GM18520 (cell line): Measurements from ENCODE around the gene ZMIZ1.

Experiments used
- ATAC-seq: cut with Tn5 transposase; IDR thresholded peaks from one replicate; pipeline ENCODE4 v1.9.1; 2021; ENCODE audit not compliant: unreplicated experiment

The ZMIZ1 gene

GRCh38 chr10:79314761-79315601 is 246.2 kb downstream of the ZMIZ1 start:
- no peak for ATAC-seq

GRCh38 chr10:79315602-79315920 is 246.8 kb downstream of the ZMIZ1 start:
- ATAC-seq, result no peak

DNA sequence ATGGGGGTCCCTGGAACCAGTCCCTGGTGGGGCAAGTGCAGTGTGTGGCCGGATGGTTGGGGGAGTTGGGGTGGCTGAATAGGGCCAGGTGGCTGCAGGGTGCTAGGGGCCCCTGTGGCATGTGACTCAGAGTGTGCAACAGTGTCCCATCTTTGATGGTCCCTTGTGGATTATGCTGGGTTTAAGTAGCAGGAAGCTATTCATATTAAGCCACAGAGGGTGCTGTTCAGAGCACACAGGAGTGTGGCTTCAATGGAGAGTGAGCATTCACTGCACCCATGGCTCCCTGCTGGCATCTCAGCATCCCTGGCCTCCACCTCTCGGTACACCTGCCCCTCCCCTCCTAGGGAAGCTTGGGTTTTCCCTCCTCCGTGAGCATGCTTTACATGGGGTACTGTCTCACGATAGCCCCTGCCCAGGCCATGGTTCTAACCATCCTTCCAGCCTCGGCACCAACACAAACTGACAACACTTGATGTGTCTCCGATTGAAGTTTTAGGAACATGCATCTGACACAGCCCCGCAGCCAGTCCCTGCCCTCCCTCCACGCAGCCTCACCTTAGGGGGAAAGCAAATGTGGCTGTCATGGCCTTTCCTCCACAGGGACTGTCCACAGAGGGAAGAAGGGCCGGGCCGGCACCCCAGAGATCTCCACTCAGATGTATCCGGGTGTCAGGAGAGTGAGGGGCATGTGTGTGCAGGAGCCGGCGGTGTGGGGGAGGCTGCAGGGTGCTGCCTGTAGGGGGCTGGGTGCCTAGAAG is 248.1 kb downstream of the ZMIZ1 start:
- ATAC-seq, result peak; percentile 68

GRCh38 chr10:79318369-79318768 is 249.6 kb downstream of the ZMIZ1 start:
- no peak for ATAC-seq

DNA sequence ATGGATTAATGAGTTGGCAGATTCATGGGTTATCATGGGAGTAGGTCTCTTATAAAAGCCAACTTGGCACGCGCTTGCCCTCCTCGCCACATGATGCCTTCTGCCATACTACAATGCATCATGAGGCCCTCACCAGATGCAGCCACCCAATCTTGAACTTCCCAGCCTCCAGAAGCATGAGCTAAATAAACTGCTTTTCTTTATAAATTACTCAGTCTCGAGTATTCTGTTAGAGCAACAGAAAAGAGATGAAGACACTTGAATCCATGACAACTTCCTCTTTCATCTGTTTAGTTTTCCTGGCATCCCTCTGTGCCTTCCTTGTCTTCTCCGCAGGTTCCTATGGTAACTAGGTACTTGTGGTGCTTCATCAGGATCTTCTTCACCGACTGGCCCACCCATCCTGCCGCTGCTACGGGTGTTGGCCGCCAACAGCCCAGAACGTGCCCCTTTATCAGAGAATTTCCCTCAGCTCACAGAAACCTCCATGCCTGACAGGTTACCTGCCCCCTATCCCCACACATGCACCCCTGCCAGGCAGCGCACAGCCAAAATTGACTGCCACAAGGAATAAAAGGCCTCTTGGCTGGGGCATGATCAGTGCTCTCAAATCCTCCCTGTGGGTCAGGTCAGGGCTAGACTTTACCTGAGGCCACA is 250.5 kb downstream of the ZMIZ1 start:
- ATAC-seq, result no peak

DNA sequence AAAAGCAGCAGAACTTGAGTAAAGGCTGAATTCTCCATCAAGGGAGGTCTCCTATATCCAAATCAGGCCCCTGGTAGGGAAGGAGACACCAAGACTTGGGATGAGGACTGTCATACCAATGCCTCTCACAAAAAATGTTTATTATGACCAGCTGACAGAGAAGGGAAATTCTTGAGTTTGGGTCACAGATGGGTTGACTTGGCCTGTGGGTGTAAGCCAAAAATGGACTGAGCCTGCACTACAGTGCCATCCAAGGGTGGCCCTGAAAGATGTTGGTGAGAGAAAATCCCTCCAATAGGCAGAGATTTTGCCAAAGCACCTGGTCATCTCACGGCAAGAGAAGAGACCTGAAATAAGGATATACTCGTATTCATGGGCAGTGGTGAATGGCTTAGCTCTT is 251.6 kb downstream of the ZMIZ1 start:
- no peak for ATAC-seq

GRCh38 chr10:79320820-79321493 is 252.2 kb downstream of the ZMIZ1 start:
- ATAC-seq, result no peak

DNA sequence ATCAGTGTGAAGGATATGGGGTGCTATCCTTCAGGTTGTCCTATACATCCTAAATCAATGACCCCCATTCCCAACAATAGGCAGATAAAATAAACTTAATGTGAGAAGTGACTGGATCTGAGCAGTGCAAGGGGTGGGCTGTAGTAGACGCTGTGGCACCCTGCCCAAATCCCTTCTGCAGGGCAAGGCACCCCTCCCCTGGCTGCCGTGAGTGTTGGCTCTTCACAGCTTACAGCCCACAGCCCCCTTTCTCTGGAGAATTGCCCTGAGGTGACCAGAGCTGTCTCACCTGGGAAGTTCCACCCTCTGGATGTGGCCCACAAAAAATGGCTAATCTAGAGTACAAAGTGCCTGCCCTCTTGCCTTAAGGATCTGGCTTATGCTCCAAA is 252.7 kb downstream of the ZMIZ1 start:
- no peak for ATAC-seq

DNA sequence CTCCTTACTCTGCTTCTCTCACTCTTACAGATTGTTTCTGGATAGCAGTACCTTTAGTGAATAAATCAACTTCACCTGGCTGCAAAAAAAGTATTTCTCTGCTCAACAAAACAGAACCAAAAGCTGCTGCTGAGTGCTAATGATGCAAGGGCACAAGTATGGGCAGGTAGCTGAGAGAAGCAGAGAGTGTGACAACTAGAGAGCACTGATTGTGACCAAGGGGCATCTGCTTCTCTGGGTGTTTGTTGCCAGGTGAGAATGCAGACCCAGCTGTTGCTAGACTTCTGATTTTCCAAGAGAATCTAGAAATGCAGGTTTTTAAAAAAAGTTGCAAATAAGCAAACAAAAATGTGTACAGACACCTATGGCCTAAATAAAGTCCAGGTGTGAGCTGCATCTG is 253.2 kb downstream of the ZMIZ1 start:
- ATAC-seq, result no peak

DNA sequence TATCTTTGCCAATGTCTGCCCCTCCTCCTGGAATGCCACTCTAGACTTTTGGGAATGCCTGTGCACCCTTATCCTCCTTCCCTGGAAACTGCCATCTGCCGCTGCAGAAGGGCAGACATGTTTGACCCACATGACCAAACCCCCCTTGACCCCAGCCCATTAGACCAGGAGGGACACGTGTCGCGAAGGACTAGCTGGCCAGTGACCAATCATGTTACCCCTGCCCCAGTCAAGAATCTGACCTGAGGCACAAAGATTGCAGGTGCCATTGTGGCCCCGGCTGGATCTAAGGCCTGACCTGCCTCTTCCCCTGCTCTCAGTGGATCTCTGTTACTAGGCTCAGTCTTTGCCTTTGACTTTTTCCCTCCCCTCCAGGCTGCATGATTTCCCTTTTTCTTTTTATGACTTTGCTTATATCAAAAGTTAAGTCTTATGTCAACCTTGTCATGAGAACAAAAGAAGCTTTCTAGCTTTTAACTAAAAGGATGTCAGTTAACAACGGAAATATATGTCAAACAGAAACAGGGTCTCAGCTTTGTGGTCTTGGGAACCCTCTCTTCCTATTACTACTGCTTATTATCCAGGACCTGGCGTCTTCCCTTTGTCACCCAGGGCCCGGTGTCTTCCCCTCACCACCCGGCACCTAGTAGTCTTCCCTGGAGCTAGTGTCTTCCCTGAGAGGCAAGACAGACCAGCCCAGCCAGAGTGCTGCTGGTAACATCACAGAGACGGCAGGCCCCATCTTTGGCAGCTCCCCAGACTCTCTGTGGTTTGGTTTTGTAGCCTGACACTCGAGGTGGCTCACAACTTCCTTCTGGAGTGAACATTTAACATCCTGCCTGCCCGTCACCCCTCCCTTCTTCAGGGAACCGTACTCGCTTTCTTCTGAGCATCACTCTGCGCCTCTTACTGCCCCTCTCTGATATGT is 254.1 kb downstream of the ZMIZ1 start:
- ATAC-seq, result no peak

DNA sequence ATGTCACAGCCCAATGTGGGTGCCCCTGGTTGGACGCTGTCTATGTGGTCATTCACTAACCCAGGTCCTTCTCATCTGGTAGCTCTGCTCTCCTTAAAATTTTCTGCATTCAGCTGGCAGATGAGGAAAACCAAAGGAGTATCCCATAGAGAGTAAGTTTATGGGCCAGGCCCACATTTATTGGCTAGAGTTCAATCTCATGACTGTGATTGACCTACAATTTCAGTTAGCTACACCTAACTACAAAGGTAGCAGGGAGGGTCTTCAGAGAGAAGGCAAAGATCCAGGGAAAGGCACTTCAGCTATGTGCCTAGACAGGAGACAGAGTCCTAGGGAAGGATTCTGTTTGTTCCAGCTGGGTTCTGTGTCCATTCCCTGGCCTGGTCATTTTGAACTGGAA is 254.8 kb downstream of the ZMIZ1 start:
- no peak for ATAC-seq

GRCh38 chr10:79324032-79324695 is 255.4 kb downstream of the ZMIZ1 start:
- no peak for ATAC-seq

- no peak for ATAC-seq
Measured at GRCh38 chr10:79326361-79327089, 257.8 kb downstream of the ZMIZ1 start.

- ATAC-seq, result no peak
Measured at GRCh38 chr10:79327090-79327457, 258.3 kb downstream of the ZMIZ1 start.

DNA sequence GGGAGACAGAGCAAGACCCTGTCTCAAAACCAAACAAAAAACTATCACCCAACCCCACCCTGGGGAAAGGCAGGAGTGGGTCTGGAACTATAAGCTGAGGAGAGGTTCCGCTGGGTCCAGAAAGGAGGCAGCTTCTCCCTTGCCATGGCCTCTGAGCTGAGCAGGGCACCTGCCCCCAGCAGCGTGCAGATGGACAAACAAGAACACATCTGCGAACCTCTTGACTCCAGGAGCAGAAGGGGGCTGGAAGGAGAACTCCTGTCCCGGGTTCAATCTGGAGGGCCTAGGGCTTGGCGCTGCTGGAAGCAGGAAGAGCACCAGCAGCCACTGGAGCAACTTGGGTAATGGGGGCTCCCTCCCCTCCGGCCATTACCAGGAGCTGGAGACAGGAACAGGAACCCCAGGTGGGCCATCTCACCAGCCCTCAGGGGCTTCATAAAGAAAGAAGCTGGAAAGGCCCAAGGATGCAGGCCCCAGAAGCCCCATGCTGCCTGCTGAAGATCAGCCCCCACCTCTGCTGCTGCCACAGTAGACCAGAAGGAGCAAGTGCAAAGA is 259.5 kb downstream of the ZMIZ1 start:
- ATAC-seq, result no peak

DNA sequence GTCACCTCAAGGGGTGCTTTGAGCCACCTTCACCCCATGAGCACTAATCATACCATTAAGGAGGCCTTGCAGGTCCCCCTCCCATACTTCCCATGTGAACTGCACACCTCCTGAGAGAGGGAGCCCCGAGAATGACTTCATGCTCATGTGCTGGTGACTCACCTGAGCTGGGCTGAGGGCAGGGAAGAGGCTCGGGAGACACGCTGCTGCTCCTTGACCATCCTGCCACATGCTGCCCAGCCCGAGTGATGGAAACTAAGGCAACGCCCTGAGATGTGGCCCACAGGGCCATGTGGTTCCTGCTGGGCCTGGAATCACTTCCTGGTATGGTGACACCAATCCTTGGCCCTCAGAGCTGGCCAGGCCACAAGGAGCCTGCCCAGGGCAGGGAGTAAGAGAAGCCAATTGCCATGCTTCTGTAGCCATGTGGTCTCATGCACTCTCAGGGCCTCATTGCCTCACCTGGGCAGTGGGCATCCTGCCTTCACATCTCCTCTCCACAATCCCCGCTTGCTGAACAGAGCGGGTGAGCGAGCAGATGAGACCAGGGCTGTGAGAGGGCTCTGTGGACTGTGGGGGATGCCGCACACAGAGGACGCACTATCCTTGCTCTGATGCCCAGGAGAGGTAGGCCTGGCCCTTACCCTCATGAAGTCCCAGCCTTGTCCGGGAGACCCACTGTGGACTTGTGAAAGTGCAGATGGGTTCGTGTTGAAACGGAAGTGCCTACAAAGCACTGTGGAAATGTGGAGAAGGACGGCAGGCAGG is 260.2 kb downstream of the ZMIZ1 start:
- no peak for ATAC-seq

DNA sequence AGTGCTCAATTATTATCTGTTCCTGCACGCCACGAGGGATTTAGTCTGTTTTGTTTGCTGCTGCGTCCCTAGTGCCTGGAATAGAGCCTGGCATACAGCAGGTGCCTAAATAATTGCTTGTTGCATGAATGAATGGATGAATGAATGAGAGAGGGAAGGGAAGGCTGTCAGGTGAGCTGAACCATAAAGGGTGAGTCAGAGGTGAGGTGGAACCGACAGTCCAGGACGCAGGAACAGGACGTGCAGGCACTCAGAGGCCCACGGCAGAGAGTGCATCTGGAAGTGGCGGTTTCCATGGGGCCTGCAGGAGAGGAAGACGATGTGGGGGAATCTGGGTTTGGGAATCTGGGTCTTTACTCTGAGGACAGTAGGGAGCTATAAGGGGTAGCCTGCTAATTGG is 260.8 kb downstream of the ZMIZ1 start:
- ATAC-seq, result no peak

- no peak for ATAC-seq
Measured at GRCh38 chr10:79331226-79331625, 262.5 kb downstream of the ZMIZ1 start.
